HG03469 (cell line): ENCODE measurements around the gene ERCC1.
A peak's percentile ranks its signal among the peaks of the same experiment; 100 is the strongest.
"Not testable (repeated sequence)": the region's sequence is repeated elsewhere in the genome, so short reads cannot be mapped to it uniquely, and the experiment has no call there.

Source experiments
- ATAC-seq: cut with Tn5 transposase; IDR thresholded peaks from one replicate; pipeline ENCODE4 v1.9.1; 2021; ENCODE audit warnings: mild to moderate bottlenecking, moderate library complexity, moderate number of reproducible peaks; ENCODE audit not compliant: unreplicated experiment

The ERCC1 gene

GRCh38 chr19:45455707-45456499, 32.2 kb upstream of the ERCC1 start:
- ATAC-seq, result no peak

DNA sequence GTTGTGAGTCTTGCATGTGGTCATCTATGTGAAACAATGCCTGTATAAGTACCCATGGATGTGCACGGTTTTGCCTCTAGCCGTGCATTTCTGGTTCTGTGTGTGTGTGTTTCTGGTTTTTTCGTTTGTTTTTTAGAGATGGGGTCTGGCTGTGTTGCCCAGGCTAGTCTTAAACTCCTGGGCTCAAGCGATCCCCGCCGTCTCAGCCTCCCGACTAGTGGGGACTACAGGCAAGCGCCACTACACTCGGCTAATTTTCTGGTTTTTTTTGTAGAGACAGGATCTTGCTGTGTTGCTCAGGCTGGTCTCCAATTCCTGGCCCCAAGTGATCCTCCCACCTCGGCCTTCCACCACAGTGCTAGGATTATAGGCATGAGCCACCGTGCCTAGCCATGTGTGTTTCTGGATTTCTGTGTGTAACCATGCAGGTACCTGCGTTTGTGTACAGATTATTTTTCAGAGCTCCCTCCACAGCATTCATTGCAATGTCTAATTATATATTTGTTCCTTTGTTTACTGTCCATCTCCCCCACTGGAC, 28.2 kb upstream of the ERCC1 start:
- no peak for ATAC-seq

DNA sequence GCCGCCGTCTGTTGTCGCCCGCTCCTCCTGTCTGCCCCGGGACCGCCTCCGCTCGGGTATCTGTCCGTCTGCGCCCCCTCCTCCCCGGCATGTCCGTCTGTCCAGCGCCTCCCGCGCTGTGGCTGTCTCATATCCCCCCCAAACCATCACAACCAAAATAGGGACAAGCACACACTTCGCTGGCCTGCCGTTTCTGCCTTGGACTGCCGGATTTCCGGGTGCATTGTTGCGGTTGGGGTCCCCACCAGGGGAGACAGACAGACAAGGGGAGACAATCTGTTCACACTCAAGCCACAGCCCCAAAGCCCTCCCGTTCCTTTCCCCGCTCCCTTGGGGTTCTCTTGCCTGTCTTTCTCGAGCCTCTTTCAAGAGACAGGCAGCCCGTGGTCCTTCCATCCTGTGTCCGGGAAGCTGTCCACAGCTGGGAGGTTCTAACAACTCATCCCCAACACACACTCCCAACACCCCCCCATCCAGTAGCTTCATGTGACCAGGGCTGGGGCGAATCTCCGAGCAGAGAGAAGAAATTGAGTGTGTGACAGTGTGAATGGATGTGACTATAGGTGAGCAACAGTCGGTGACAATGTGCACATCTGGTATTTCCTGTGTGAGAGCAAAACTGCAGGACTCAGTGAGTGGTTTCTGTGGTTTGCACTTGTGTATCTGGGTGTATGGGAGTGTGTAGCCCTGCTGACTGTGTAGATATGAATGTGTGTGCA, 27.6 kb upstream of the ERCC1 start:
- ATAC-seq, result no peak

DNA sequence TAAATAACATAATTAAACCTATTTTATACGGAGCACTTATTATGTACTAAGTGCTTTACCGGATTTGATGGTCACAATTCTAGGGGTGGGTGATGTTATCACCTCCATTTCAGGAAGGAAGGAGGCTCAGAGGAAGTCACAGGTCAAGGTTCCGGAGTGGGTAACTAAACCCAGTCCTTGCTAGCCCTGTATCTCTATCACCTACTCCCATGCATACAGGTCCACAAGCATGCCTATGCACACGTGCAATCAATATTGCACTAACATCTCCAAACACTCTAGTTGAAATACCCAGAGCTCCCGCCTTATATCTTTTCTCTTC, 26.3 kb upstream of the ERCC1 start:
- no peak for ATAC-seq

DNA sequence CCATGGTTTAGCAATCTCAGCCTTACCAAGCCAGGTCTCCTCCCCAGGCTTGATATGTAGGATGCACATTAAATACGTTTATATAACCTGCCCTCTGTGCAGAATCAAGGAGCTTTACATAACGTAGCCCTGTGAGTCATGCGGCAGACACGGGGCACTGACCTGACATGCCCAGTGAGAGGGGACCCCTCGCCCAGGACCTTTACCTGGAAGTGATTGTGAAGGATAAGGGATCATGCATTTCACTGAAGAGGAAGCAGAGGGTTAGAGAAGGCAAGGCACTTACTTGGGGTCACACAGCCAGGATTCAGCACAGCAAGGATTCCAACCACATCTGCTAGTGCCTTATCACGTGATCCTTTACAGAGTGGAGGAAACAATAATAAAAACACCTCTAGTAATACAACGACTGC, 25.2 kb upstream of the ERCC1 start:
- ATAC-seq, result no peak

DNA sequence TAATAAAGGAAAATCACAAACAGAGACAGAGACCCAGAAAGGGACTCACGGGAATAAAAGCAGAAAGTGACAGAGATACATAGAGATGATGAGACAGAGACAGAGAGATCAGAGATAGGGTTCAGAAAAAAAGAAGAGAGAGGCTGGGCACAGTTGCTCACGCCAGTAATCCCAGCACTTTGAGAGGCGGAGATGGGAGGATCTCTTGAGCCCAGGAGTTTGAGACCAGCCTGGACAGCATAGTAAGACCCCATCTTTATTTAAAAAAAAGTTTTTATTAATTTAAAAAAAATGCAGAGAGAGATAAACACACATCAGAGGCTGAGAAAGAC, 24.7 kb upstream of the ERCC1 start:
- ATAC-seq, result no peak

DNA sequence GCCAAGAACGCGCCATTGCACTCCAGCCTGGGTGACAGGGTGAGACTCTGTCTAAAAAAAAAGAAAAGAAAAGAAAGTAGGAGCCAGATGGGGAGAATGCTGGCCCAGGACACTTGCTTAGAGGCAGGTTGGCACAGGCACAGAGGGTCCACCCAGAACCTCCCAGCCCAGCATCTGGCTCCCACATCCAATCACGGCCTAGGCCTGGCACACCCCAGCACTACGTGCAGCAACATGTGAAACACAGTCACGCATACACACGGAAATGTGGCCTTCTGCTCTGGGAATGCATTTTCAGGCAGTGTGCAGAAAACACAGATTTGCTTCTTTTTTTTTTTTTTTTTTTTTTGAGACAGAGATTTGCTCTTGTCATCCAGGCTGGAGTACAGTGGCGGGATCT, 23.2 kb upstream of the ERCC1 start:
- ATAC-seq, result no peak

GRCh38 chr19:45446295-45446694, 22.6 kb upstream of the ERCC1 start:
- ATAC-seq, result no peak

DNA sequence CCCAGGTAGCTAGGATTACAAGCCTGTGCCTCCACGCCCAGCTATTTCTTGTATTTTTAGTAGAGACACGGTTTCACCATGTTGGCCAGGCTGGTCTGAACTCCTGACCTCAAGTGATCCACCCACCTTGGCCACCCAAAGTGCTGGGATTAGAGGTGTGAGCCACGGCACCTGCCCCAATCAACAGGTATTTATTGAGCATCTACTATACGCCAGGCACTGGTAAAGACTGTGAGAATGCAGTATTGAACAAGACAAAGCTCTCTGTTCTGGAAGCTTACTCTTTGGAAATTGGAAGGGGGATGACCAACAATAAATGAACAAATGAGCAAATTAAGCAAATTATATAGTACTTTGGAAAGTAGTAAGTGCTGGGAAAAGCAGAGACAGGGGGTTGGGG, 21.4 kb upstream of the ERCC1 start:
- no peak for ATAC-seq

GRCh38 chr19:45444318-45445041, 20.8 kb upstream of the ERCC1 start:
- ATAC-seq, result no peak

- ATAC-seq, result no peak
These were observed 20.0 kb upstream of the ERCC1 start for GRCh38 chr19:45443462-45444317.

DNA sequence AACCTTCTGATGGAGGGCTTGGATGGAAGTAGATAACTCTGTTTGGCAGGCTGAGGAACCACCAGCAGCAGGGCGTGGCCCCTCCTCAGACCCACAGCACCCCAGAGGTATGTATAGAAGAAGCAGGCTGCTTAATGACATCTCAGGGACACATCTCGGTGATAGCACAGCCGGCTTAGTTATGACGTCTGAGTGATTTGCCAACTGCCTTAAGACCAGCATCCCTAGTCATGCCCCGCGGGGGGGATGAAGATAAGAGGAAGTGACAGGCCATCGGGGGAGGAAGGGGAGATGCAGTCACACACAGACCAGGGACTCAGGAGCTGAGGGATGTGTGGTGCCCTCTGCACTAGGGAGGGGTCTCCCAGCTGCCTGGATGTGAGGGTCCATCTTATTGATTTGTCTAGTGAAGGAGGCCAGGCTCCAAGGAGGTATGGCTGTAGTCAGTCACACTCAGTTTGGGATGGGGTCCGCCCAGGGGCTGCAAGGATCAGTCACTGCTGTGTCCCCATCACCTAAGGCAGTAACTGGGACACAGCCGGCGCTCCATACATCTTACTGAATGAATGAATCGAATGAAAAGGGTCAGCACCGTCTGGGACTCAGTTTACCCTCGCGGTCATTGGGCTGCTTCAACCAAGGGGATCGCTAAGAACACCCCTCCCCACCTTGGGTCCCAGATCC, 19.2 kb upstream of the ERCC1 start:
- no peak for ATAC-seq

DNA sequence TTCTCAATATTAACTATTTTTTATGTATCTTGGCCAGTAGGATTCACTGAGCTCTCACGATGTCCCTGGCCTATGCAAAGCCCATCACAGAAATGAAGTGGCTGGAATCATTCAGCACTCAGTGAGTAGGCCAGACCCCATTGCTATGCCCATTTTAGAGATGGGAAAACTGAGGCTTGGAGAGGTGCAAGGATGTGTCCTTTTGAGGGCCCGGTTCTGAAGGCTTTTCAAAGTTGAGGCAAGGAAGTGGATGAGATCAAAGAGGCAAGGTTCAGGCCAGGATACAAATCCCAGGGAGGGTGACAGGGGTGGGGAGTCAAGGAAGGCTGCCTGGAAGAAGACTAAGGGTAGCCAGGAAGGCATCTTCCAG, 18.7 kb upstream of the ERCC1 start:
- ATAC-seq, result no peak

GRCh38 chr19:45440873-45441654, 17.3 kb upstream of the ERCC1 start:
- no peak for ATAC-seq

- ATAC-seq, result no peak
These were observed 16.5 kb upstream of the ERCC1 start for GRCh38 chr19:45440259-45440638.

GRCh38 chr19:45439569-45440258, 16.0 kb upstream of the ERCC1 start:
- ATAC-seq, result peak; percentile 45

DNA sequence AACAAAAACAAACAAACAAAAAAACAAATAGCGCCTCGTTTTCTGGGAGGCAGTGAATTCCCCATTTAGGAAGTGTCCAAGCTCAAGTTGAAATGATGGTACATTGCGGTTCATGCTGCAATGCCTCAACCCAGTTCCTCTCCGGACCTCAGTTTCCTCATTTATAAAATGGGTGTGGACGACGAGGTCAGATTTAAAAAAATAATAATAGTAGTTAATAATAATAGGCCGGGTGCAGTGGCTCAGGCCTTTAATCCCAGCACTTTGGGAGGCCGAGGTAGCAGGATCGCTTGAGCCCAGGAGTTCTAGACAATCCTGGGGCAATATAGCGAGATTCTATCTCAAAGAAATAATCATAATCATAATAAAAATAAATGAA, 15.5 kb upstream of the ERCC1 start:
- no peak for ATAC-seq

DNA sequence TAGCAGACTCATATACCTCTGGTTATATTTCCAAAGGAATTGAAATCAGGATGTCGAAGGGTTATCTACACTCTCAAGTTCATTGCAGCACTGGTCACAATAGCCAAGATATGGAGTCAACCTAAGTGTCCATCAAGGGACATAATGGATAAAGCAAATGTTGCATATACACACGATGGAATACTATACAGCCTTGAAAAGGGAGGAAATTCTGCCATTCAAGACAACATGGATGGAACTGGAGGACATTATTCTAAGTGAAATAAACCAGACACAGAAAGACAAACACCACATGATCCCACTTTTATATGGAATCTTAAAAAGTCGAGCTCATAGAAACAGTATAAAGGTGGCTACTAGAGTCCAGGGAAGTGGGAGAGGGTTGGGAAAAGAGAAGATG, 13.6 kb upstream of the ERCC1 start:
- no peak for ATAC-seq

- ATAC-seq, result not testable (repeated sequence)
These were observed 8.8 kb upstream of the ERCC1 start for GRCh38 chr19:45432543-45432942.
